GM23248 (cell line): Measurements from ENCODE around the gene SNUPN.

Experiments
- EZH2 ChIP-seq: fragments of 200-600 bp; sonication (generic); IDR thresholded peaks from 2 replicates; pipeline ENCODE4 v1.6.1; 2018; ENCODE audit warnings: antibody characterized with exemption, mild to moderate bottlenecking; ENCODE audit not compliant: insufficient read depth, poor library complexity, severe bottlenecking
- EZH2phosphoT487 ChIP-seq: fragments of 200-600 bp; sonication (generic); IDR thresholded peaks from 2 replicates; pipeline ENCODE4 v1.6.1; 2018; ENCODE audit warnings: antibody characterized with exemption, moderate library complexity, mild to moderate bottlenecking, low read depth; ENCODE audit not compliant: insufficient read depth

DNA sequence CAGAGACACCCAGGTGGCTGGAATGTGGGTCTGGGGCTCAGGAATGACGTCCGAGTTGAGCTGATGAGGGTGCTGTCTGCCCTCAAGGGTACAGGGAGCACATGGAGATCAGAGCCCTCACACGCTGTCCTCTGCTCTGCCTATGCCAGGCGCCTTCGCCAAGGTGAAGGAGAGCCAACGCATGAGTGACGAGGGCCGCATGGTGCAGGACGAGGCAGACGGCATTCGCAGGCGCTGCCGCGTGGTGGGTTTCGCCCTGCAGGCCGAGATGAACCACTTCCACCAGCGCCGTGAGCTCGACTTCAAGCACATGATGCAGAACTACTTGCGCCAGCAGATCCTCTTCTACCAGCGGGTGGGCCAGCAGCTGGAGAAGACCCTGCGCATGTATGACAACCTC, 31.3 kb upstream of the SNUPN start:
- TF ChIP-seq EZH2 (no peak), EZH2phosphoT487 (no peak)
